Smooth muscle cell (in vitro differentiated cells): ENCODE data around the gene ATG16L1. TPM values are rescaled to one million over a fixed set of nuclear protein-coding genes. Genes with fewer than 3 reads are reported as not detected.

ENCODE experiments used
- DNase-seq: peaks from one replicate; lab custom pipeline; 2025; ENCODE audit not compliant: unreplicated experiment; lab: John Stamatoyannopoulos, UW
- H2AFZ ChIP-seq: fragments of 200-600 bp; sonication (generic); 2 replicates; pipeline ENCODE4 v1.6.0; 2016; ENCODE audit warnings: antibody characterized with exemption, low read depth, mild to moderate bottlenecking
- H3F3A ChIP-seq: fragments of 200-600 bp; sonication (generic); 2 replicates; pipeline ENCODE4 v1.6.0; 2017; ENCODE audit warnings: antibody characterized with exemption, low read depth
- H3K27ac ChIP-seq: fragments of 200-600 bp; sonication (generic); 2 replicates; pipeline ENCODE4 v1.5.1; 2016; ENCODE audit warnings: low read depth, mild to moderate bottlenecking
- H3K27me3 ChIP-seq: fragments of 200-600 bp; sonication (generic); 2 replicates; pipeline ENCODE4 v1.6.1; 2016; ENCODE audit warnings: low read depth, mild to moderate bottlenecking
- H3K36me3 ChIP-seq: fragments of 200-600 bp; sonication (generic); 2 replicates; pipeline ENCODE4 v1.5.1; 2016; ENCODE audit warnings: low read depth
- H3K4me1 ChIP-seq: fragments of 200-600 bp; sonication (generic); 2 replicates; pipeline ENCODE4 v1.5.1; 2016; ENCODE audit warnings: low read depth
- H3K4me2 ChIP-seq: fragments of 200-600 bp; sonication (generic); 2 replicates; pipeline ENCODE4 v1.6.0; 2016; ENCODE audit warnings: mild to moderate bottlenecking
- H3K4me3 ChIP-seq: fragments of 200-600 bp; sonication (generic); 2 replicates; pipeline ENCODE4 v1.5.1; 2016; ENCODE audit warnings: mild to moderate bottlenecking
- H3K79me2 ChIP-seq: fragments of 200-600 bp; sonication (generic); 2 replicates; pipeline ENCODE4 v1.6.0; 2016; ENCODE audit warnings: low read depth, mild to moderate bottlenecking
- H3K9ac ChIP-seq: fragments of 200-600 bp; sonication (generic); 2 replicates; pipeline ENCODE4 v1.6.0; 2016; ENCODE audit warnings: low read depth
- H3K9me3 ChIP-seq: fragments of 200-600 bp; sonication (generic); replicated peaks from 2 replicates; pipeline ENCODE4 v1.5.1; 2016; ENCODE audit warnings: low read depth
- H4K20me1 ChIP-seq: fragments of 200-600 bp; sonication (generic); 2 replicates; pipeline ENCODE4 v1.6.0; 2016; ENCODE audit warnings: low read depth
- WGBS: methylation state at CpG from one replicate; pipeline ENCODE4 v1.1.7; 2016; ENCODE audit warnings: low lambda C conversion rate; 5-methylcytosine and 5-hydroxymethylcytosine counted together
- polyA plus RNA-seq: library from polyadenylated mRNA; unstranded; fragments of >200 nt; fragmentation: Nextera tagmentation; extraction: Ambion mirVana; gene quantifications from 2 replicates; pipeline ENCODE4 v1.2.1, GENCODE V29; 2016
- total RNA-seq: library from RNA; depleted of rRNA; stranded (reverse); fragments of >200 nt; gene quantifications from 2 replicates; pipeline ENCODE4 v1.2.3, GENCODE V29; 2014
- TF ChIP-seq, protein P1 (sequence below): fragments of 200-600 bp; sonication (generic); IDR thresholded peaks from 2 replicates; pipeline ENCODE4 v1.5.1; 2017; ENCODE audit warnings: borderline replicate concordance, mild to moderate bottlenecking, antibody characterized with exemption; ENCODE audit not compliant: insufficient read depth, poor library complexity, severe bottlenecking

Gene ATG16L1
- total and polyA plus RNA-seq, 2 experiments from 2014 or later = 12.5 to 26.4 TPM

DNA sequence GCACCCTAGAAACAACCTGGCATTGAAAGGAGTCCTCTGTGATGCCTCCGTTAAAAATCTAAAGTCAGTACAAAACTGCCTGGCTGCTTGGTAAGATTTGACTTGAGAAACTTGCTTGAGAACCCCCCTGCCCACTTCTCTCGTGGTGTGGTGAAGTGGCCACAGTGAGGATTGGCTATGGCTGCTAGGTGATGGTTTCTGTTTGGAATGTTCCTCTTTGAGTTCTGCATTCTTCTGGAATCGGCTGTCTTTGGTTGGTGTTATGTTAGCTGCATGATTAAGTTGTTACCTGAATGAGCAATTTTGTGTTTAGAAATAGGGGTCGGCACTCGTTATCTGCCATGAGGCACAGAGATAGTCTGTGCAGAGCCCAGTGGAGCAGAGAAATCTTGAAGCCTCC, 34.4 kb downstream of the ATG16L1 start:
- no peak overlapping the region for H2AFZ ChIP-seq
- peaks cover 14% of the 10 kb centered on the region for H3K36me3 ChIP-seq
- no peak overlapping the region for H3K4me3 ChIP-seq
- H3F3A ChIP-seq = no peaks in the 10 kb centered on the region
- H3K79me2 ChIP-seq = no peaks in the 10 kb centered on the region
- H3K4me1 ChIP-seq = no peaks in the 10 kb centered on the region
- H3K27me3 ChIP-seq = no peaks in the 10 kb centered on the region
- H3K9me3 ChIP-seq = no peaks in the 10 kb centered on the region
- H3K27ac ChIP-seq = no peak overlapping the region
- TF ChIP-seq, protein P1, sequence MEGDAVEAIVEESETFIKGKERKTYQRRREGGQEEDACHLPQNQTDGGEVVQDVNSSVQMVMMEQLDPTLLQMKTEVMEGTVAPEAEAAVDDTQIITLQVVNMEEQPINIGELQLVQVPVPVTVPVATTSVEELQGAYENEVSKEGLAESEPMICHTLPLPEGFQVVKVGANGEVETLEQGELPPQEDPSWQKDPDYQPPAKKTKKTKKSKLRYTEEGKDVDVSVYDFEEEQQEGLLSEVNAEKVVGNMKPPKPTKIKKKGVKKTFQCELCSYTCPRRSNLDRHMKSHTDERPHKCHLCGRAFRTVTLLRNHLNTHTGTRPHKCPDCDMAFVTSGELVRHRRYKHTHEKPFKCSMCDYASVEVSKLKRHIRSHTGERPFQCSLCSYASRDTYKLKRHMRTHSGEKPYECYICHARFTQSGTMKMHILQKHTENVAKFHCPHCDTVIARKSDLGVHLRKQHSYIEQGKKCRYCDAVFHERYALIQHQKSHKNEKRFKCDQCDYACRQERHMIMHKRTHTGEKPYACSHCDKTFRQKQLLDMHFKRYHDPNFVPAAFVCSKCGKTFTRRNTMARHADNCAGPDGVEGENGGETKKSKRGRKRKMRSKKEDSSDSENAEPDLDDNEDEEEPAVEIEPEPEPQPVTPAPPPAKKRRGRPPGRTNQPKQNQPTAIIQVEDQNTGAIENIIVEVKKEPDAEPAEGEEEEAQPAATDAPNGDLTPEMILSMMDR = no peak
- 78% methylated on average over 5 of the region's 5 CpGs for WGBS
- no peak overlapping the region for H3K9ac ChIP-seq
- DNase-seq = no peak
- H3K4me2 ChIP-seq = no peak overlapping the region
- H4K20me1 ChIP-seq = peaks cover 10% of the 10 kb centered on the region

DNA sequence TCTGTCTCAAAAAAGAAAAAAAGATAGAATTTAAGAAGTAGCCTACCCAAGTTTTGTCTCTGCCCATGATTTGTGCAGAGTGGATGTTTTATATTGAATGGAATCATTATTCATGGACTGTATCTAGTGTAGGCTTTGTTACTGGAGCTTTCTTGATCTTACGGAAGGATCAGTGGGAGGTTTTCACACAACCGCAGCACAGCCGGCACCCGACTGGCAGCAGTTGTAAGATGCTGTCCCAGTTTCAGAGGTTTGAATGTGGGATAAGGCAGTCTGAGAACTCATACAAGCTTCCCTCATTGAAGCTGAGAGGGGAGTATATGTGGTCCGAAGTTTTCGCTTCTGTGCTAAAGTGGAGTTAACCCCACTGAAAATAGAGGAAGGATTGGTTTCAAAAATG, 36.4 kb downstream of the ATG16L1 start:
- Histone ChIP-seq H3K27ac (no peak overlapping the region), H3K9ac (no peak overlapping the region), H3K27me3 (no peaks in the 10 kb centered on the region), H3K79me2 (no peaks in the 10 kb centered on the region), H2AFZ (no peak overlapping the region), H3K4me3 (no peak overlapping the region), H3F3A (no peaks in the 10 kb centered on the region), H3K4me2 (no peak overlapping the region), H3K4me1 (no peaks in the 10 kb centered on the region), H3K36me3 (peaks cover 15% of the 10 kb centered on the region), H4K20me1 (peaks cover 5% of the 10 kb centered on the region), H3K9me3 (no peaks in the 10 kb centered on the region)
- WGBS = 98% methylated on average over 6 of the region's 6 CpGs
- no peak for DNase-seq
- TF ChIP-seq, protein P1 = no peak

DNA sequence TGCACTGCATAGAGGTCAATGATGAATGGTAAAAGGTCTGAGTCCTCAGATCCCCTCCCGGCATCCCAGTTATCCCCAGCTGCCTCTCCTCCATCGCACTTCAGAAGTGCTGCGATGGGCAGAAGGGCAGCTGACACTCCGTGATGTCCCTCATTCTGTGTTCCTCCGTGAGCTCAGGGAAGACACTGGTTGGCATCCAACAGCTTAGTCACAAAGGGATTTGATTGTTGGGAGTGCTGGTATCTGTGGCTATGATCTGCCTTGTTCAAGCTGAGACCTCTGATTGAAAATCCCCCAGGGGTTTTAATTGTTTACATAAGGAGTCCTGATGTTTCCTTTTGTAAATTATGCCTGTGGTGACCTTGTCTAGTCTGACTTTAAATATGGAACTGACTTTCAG, 37.2 kb downstream of the ATG16L1 start:
- Histone ChIP-seq H3K4me2 (no peak overlapping the region), H2AFZ (no peak overlapping the region), H3K27me3 (no peaks in the 10 kb centered on the region), H3K9me3 (no peaks in the 10 kb centered on the region), H3F3A (no peaks in the 10 kb centered on the region), H4K20me1 (peaks cover 5% of the 10 kb centered on the region), H3K4me1 (no peaks in the 10 kb centered on the region), H3K36me3 (peaks cover 15% of the 10 kb centered on the region), H3K79me2 (no peaks in the 10 kb centered on the region), H3K27ac (no peak overlapping the region), H3K9ac (no peak overlapping the region), H3K4me3 (no peak overlapping the region)
- TF ChIP-seq, protein P1 = no peak
- 87% methylated on average over 5 of the region's 5 CpGs for WGBS
- DNase-seq = no peak

DNA sequence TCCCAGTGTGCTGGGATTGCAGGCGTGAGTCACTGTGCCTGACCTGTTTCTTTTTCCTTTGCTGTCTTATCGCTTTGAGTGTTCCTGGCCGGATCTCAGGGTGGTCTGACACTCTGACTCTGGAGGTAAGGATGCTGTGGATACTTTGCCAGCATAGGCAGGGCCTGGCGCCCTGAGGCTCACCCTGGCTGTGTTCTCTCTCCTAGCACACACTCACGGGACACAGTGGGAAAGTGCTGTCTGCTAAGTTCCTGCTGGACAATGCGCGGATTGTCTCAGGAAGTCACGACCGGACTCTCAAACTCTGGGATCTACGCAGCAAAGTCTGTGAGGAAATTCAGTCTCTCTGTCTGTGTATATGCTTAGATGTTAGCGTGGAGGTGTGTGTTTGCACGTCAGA, 38.2 kb downstream of the ATG16L1 start:
- no peak overlapping the region for H3K4me2 ChIP-seq
- peaks cover 5% of the 10 kb centered on the region for H4K20me1 ChIP-seq
- no peak overlapping the region for H3K4me3 ChIP-seq
- no peak for DNase-seq
- H3K9ac ChIP-seq = no peak overlapping the region
- TF ChIP-seq, protein P1 = no peak
- H2AFZ ChIP-seq = no peak overlapping the region
- 96% methylated on average over 12 of the region's 12 CpGs for WGBS
- H3K36me3 ChIP-seq = peaks cover 15% of the 10 kb centered on the region
- H3F3A ChIP-seq = no peaks in the 10 kb centered on the region
- H3K27me3 ChIP-seq = no peaks in the 10 kb centered on the region
- H3K79me2 ChIP-seq = no peaks in the 10 kb centered on the region
- H3K9me3 ChIP-seq = no peaks in the 10 kb centered on the region
- H3K27ac ChIP-seq = no peak overlapping the region
- no peaks in the 10 kb centered on the region for H3K4me1 ChIP-seq
